Kidney (tissue), 22 donors: Measurements from ENCODE around the gene TEX264. TPM values are rescaled to one million over a fixed set of nuclear protein-coding genes. Genes with fewer than 3 reads are reported as not detected.

Source experiments
- DNase-seq, 5 donors: peaks; one replicate each; pipeline ENCODE4 v3.0.0-alpha.2; 2013 to 2020
- FAIRE-seq: peaks from 2 replicates; lab custom pipeline; 2012; peaks lifted over from hg19 to GRCh38; lab: Jason Lieb, UNC
- H3K27ac ChIP-seq, 2 donors: one replicate each; pipeline ENCODE4 v1.7.0; 2013; ENCODE audit warnings: low read depth in 2 of 2, low read length in 2 of 2, inconsistent platforms in 1 of 2
- H3K27me3 ChIP-seq: one replicate; pipeline ENCODE4 v1.7.1; 2013; ENCODE audit warnings: low read length, inconsistent platforms; ENCODE audit not compliant: control insufficient read depth, insufficient read depth
- H3K36me3 ChIP-seq, 3 donors: one replicate each; pipeline versions ENCODE4 v1.7.0 to v1.7.1; 2013; ENCODE audit warnings: low read length in 3 of 3, control low read depth in 1 of 3, inconsistent platforms in 1 of 3; ENCODE audit not compliant: insufficient read depth in 3 of 3, control insufficient read depth in 2 of 3
- H3K4me1 ChIP-seq, 3 donors: one replicate each; pipeline versions ENCODE4 v1.7.0 to v1.7.1; 2013; ENCODE audit warnings: low read length in 3 of 3, inconsistent platforms in 1 of 3, low read depth in 1 of 3; ENCODE audit not compliant: control insufficient read depth in 2 of 3, insufficient read depth in 2 of 3
- H3K4me3 ChIP-seq, 3 donors: one replicate each; pipeline versions ENCODE4 v1.7.0 to v1.8.1; 2013; ENCODE audit warnings: low read length in 3 of 3, control low read depth in 1 of 3, inconsistent platforms in 1 of 3
- H3K9ac ChIP-seq, 3 donors: one replicate each; pipeline versions ENCODE4 v1.7.0 to v1.7.1; 2013; ENCODE audit warnings: low read length in 3 of 3, control low read depth in 1 of 3, inconsistent platforms in 1 of 3
- H3K9me3 ChIP-seq, 3 donors: one replicate each; pipeline versions ENCODE4 v1.7.0 to v1.7.1; 2013; ENCODE audit warnings: low read length in 3 of 3, control low read depth in 1 of 3, inconsistent platforms in 1 of 3; ENCODE audit not compliant: control insufficient read depth in 2 of 3, insufficient read depth in 1 of 3
- CTCF ChIP-seq: IDR thresholded peaks from 3 replicates; pipeline ENCODE4 v1.5.1; 2012; ENCODE audit warnings: mild to moderate bottlenecking, moderate library complexity, borderline replicate concordance; ENCODE audit not compliant: insufficient read depth; ENCODE audit errors: extremely low read depth
- intact Hi-C: fragments of 100-400 bp; cut with DNase I; formaldehyde crosslinking; loops from one replicate; pipeline ENCODE4 v1.11.1; 2022
- long read RNA-seq, 10 donors: library from polyadenylated mRNA in 1 of 10; unstranded in 1 of 10; transcript quantifications; one replicate each; pipeline ENCODE4 v2.0.0 and lab custom pipeline, GENCODE V29; 2021 to 2026
- polyA plus RNA-seq: library from polyadenylated mRNA; stranded (reverse); fragments of 350-450 nt; fragmentation: Illumina TruSeq; extraction: RNeasy Lipid Tissue Mini Kit (QIAGEN cat#74804); gene quantifications from one replicate; pipeline ENCODE4 v1.2.3, GENCODE V29; 2014; ENCODE audit warnings: low read depth, low replicate concordance; ENCODE audit not compliant: insufficient read depth
- total RNA-seq: library from RNA; stranded (reverse); fragmentation: NEBNext Ultra II Directional; extraction: Animal tissue kit (Norgen Biotek cat#: 25700); gene quantifications from one replicate; pipeline ENCODE4 v1.2.1, GENCODE V29; 2021
- donor health status: control.
- donor health status: control.
- donor health status: control.
- donor health status: control.
- donor health status: control.
- donor health status: DM: yes; HTN: yes; CAD: no.
- donor health status: Normal renal cell carcinoma (clear cell type).

TEX264 gene
- total RNA-seq (68.0 TPM), polyA plus RNA-seq (208 TPM)
- long read RNA-seq, donor 1, transcript TEX264-201 (5 exons, 1,340 nt): major isoform, 12 of 19 reads
- long read RNA-seq, donor 1, partial matches to known transcripts: 0 of 19 reads
- long read RNA-seq, donor 1, other reads (novel, unspliced or antisense): 0 of 19 reads
- long read RNA-seq, donor 2, transcript TEX264-201 (5 exons, 1,340 nt): major isoform, 33 of 58 reads
- long read RNA-seq, donor 2, partial matches to known transcripts: 18 of 58 reads
- long read RNA-seq, donor 2, other reads (novel, unspliced or antisense): 0 of 58 reads
- long read RNA-seq, donor 3, transcript TEX264-201 (5 exons, 1,340 nt): major isoform, 24 of 54 reads
- long read RNA-seq, donor 3, partial matches to known transcripts: 25 of 54 reads
- long read RNA-seq, donor 3, other reads (novel, unspliced or antisense): 0 of 54 reads
- long read RNA-seq, donor 4, transcript TEX264-201 (5 exons, 1,340 nt): major isoform, 23 of 60 reads
- long read RNA-seq, donor 4, partial matches to known transcripts: 32 of 60 reads
- long read RNA-seq, donor 4, other reads (novel, unspliced or antisense): 0 of 60 reads
- long read RNA-seq, donor 5, partial matches to known transcripts: 0 of 2 reads
- long read RNA-seq, donor 5, other reads (novel, unspliced or antisense): 0 of 2 reads
- long read RNA-seq, donor 6, transcript TEX264-201 (5 exons, 1,340 nt): major isoform, 37 of 89 reads
- long read RNA-seq, donor 6, partial matches to known transcripts: 40 of 89 reads
- long read RNA-seq, donor 6, other reads (novel, unspliced or antisense): 0 of 89 reads
- long read RNA-seq, donor 7, transcript TEX264-201 (5 exons, 1,340 nt): major isoform, 58 of 90 reads
- long read RNA-seq, donor 7, partial matches to known transcripts: 14 of 90 reads
- long read RNA-seq, donor 7, other reads (novel, unspliced or antisense): 7 of 90 reads
- long read RNA-seq, donor 8, transcript TEX264-201 (5 exons, 1,340 nt): major isoform, 17 of 24 reads
- long read RNA-seq, donor 8, partial matches to known transcripts: 5 of 24 reads
- long read RNA-seq, donor 8, other reads (novel, unspliced or antisense): 0 of 24 reads
- long read RNA-seq, donor 9, transcript TEX264-201 (5 exons, 1,340 nt): major isoform, 25 of 27 reads
- long read RNA-seq, donor 9, partial matches to known transcripts: 0 of 27 reads
- long read RNA-seq, donor 9, other reads (novel, unspliced or antisense): 0 of 27 reads
- long read RNA-seq, donor 10, transcript TEX264-201 (5 exons, 1,340 nt): major isoform, 18 of 24 reads
- long read RNA-seq, donor 10, partial matches to known transcripts: 5 of 24 reads
- long read RNA-seq, donor 10, other reads (novel, unspliced or antisense): 0 of 24 reads

DNA sequence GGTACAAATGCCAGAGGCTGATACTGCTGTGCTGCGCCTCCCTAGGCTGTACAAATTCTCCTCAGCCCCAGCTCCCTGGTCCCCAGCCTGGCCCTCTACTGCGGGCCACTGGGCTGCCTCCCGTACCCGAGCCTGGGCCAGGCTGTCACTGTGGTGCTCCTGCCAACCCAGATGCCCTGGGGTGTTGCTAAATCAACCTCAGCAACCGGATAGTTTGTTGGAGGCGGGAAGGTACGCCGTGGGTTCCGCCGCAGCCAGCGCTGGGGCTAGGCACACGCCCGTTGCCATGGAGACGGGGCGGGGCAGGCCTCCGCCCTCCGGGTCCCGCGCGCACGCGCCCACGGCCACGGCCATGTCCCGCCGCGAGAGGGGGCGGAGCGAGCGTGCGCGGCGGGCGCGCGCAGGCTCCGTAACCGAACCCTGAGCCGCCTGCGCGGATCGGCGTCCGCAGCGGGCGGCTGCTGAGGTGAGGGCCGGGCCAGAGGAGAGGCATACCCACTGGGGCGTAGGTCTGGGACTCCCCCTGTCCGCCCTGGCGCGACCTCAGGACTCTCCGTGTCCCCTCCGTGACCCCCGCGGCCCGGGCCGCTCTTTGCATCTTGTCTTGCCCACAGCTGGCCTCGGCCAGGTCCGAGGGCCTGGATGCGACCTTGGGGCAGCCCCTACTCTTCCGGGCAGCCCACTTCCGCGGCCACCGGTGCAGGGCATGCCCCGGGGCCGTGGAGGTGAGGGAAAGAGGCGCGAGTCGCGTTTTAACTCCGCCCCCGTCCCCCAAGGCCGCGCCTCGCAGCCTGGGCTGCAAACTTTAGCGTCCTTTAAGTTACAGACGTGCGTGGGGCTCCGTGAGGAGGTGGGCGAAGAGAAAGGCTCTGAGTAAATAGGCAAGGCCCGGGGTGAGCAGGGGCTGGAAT, at the start of gene TEX264:
TEX264 (plus strand) TSS at position 430 of the 911 bp plus-strand sequence. CDS start 3,053 bp downstream, outside the sequence.
- peak; percentile 79 to 97 (median 86) for DNase-seq
- Histone ChIP-seq H3K4me1 (peaks cover 2 to 41% (median 35%) of the 10 kb centered on the region in 3 donors), H3K27me3 (no peaks in the 10 kb centered on the region), H3K36me3 (peaks cover 0 to 9% (median 7%) of the 10 kb centered on the region in 3 donors), H3K27ac (peak within 1 kb of the TSS; percentile 93 to 95), H3K9me3 (no peaks in the 10 kb centered on the region), H3K9ac (peak within 1 kb of the TSS; percentile 41 to 90 (median 77)), H3K4me3 (peak within 1 kb of the TSS; percentile 59 to 88 (median 67))
- no peak for FAIRE-seq
- TF ChIP-seq CTCF: no peak
- intact Hi-C loops: no loop called here

DNA sequence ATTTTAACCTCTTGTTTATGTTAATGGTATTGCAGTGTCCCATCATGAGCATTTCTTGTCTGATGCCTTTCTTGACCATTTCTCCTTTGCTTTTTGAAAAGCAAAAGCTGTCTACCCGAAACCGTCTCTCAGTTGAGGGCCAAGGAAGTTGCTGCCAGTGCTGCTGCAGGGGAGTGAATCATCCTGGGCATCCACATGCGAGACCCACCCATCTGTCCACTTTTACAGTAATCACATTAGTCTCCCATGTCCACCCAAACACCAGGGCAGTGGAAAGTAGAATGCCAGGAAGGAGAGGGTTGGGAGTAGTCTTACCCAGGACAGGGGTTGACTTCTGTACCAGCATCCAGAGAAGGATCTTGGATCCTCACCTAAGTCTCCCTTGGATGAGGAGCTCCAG, 48.6 kb upstream of the TEX264 start:
- Histone ChIP-seq H3K27me3 (no peaks in the 10 kb centered on the region), H3K36me3 (peaks cover 0 to 2% (median 0%) of the 10 kb centered on the region in 3 donors), H3K9ac (no peak overlapping the region), H3K27ac (no peak overlapping the region), H3K4me3 (no peak overlapping the region), H3K9me3 (no peaks in the 10 kb centered on the region), H3K4me1 (peaks cover 0 to 14% (median 10%) of the 10 kb centered on the region in 3 donors)
- no peak for DNase-seq
- TF ChIP-seq CTCF: no peak
- no peak for FAIRE-seq
- intact Hi-C loops: no loop called here

DNA sequence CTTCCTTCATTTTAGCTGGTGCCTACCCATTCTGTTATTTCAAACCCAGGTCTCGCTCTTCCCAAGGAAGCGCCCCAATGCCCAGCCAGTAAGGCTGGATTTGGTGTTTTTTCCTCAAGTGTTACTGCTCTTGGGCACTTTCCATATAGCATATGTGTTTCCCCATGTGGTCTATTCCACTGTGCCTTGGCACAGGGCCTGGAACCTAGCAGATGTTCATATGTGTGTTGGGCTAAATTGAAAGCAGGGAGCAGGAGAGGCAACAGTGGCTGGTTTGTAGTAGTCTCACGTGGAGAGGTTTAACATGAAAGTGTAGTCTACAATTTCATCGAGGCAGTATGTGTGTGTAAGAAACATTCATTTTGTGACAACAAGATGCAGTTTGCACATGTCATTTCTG, 48.2 kb upstream of the TEX264 start:
- Histone ChIP-seq H3K9ac (no peak overlapping the region), H3K9me3 (no peaks in the 10 kb centered on the region), H3K27me3 (no peaks in the 10 kb centered on the region), H3K4me3 (no peak overlapping the region), H3K4me1 (peaks cover 0 to 14% (median 10%) of the 10 kb centered on the region in 3 donors), H3K36me3 (peaks cover 0 to 6% (median 0%) of the 10 kb centered on the region in 3 donors), H3K27ac (no peak overlapping the region)
- intact Hi-C loops: no loop called here
- no peak for TF ChIP-seq CTCF
- DNase-seq (no peak), FAIRE-seq (no peak)
